HepG2 (cell line): ENCODE results near the gene CHCT1. TPM values are rescaled to one million over a fixed set of nuclear protein-coding genes. Genes with fewer than 3 reads are reported as not detected.
A peak's percentile ranks its signal among the peaks of the same experiment; 100 is the strongest.

Source experiments
- AGO2 ChIP-seq: fragments of 200-400 bp; formaldehyde crosslinking; optimal IDR thresholded peaks from 2 replicates; pipeline ENCODE3; 2017; ENCODE audit warnings: mild to moderate bottlenecking, low read depth, low read length, moderate library complexity
- BCL6 ChIP-seq: IDR thresholded peaks from 2 replicates; pipeline ENCODE4 v1.6.1; 2016; ENCODE audit warnings: missing genetic modification reagents, missing compliant biosample characterization
- DR1 ChIP-seq: sonication (generic); formaldehyde crosslinking; IDR thresholded peaks from 2 replicates; pipeline ENCODE4 v1.8.0; 2021; ENCODE audit warnings: mild to moderate bottlenecking, missing genetic modification reagents, inconsistent platforms
- FOXC1 ChIP-seq: sonication (generic); formaldehyde crosslinking; IDR thresholded peaks from 2 replicates; pipeline ENCODE4 v1.8.0; 2022; ENCODE audit warnings: mild to moderate bottlenecking, missing genetic modification reagents, borderline replicate concordance
- FOXK1 ChIP-seq: sonication (generic); formaldehyde crosslinking; IDR thresholded peaks from 2 replicates; pipeline ENCODE4 v1.4.0; 2020; ENCODE audit warnings: low read depth, missing genetic modification reagents, borderline replicate concordance
- MAZ ChIP-seq, 2 experiments: sonication (generic) in 1 of 2; formaldehyde crosslinking in 1 of 2; IDR thresholded peaks; 2 replicates each; pipeline versions ENCODE4 v1.5.0 to v1.6.1; 2012 to 2020; ENCODE audit warnings: low read depth in 2 of 2, mild to moderate bottlenecking in 2 of 2, borderline replicate concordance in 1 of 2, improper control_type of control experiment in 1 of 2, low read length in 1 of 2, missing genetic modification reagents in 1 of 2, moderate library complexity in 1 of 2
- PHB2 ChIP-seq: fragments of 450-650 bp; IDR thresholded peaks from 2 replicates; pipeline ENCODE4 v1.6.1; 2018; ENCODE audit not compliant: partially characterized antibody
- POLR2AphosphoS5 ChIP-seq: IDR thresholded peaks from 2 replicates; pipeline ENCODE4 v1.6.1; 2012; ENCODE audit warnings: low read depth, low read length
- PPARG ChIP-seq: conservative IDR thresholded peaks from 2 replicates; pipeline ENCODE4 v1.6.1; 2016; ENCODE audit warnings: missing biosample characterization, missing genetic modification reagents
- SNAI1 ChIP-seq: sonication (generic); formaldehyde crosslinking; IDR thresholded peaks from 2 replicates; pipeline ENCODE4 v1.5.0; 2020; ENCODE audit warnings: mild to moderate bottlenecking, missing genetic modification reagents, borderline replicate concordance
- ZC3H13 ChIP-seq: sonication (generic); formaldehyde crosslinking; IDR thresholded peaks from 2 replicates; pipeline ENCODE4 v1.8.1; 2023; ENCODE audit warnings: mild to moderate bottlenecking, missing genetic modification reagents, moderate library complexity
- ZFP62 ChIP-seq: sonication (generic); formaldehyde crosslinking; IDR thresholded peaks from 2 replicates; pipeline ENCODE4 v1.4.0; 2020; ENCODE audit warnings: missing genetic modification reagents
- ZNF232 ChIP-seq: sonication (generic); formaldehyde crosslinking; IDR thresholded peaks from 2 replicates; pipeline ENCODE4 v1.4.0; 2020; ENCODE audit warnings: missing genetic modification reagents, borderline replicate concordance
- ZNF44 ChIP-seq: sonication (generic); formaldehyde crosslinking; IDR thresholded peaks from 2 replicates; pipeline ENCODE4 v1.5.1; 2020; ENCODE audit warnings: mild to moderate bottlenecking, missing genetic modification reagents
- ZNF567 ChIP-seq: sonication (generic); formaldehyde crosslinking; IDR thresholded peaks from 2 replicates; pipeline ENCODE4 v1.8.1; 2023; ENCODE audit warnings: mild to moderate bottlenecking, missing genetic modification reagents, borderline replicate concordance
- polyA plus RNA-seq, 8 experiments: library from polyadenylated mRNA; depleted of rRNA in 3 of 8; stranded (reverse) in 7 of 8; unstranded in 1 of 8; fragments of >200 nt; fragmentation: Illumina TruSeq in 4 of 8; extraction: Trizol in 4 of 8; gene quantifications; 2 replicates each; pipeline versions ENCODE4 v1.2.1 to v1.2.3, GENCODE V29; 2011 to 2016; ENCODE audit warnings: low read depth in 4 of 8, missing spikeins in 1 of 8, mixed read lengths in 1 of 8; ENCODE audit not compliant: insufficient read depth in 1 of 8
- total RNA-seq, 5 experiments: library from RNA; depleted of rRNA; stranded (reverse); fragments of >200 nt; fragmentation: Illumina TruSeq; extraction: Trizol; gene quantifications; 2 replicates each; pipeline ENCODE4 v1.2.3, GENCODE V29; 2016; ENCODE audit warnings: low read depth in 1 of 5
- TF ChIP-seq, protein P1 (sequence below): sonication (generic); formaldehyde crosslinking; IDR thresholded peaks from 2 replicates; pipeline ENCODE4 v1.4.0; 2020; ENCODE audit warnings: missing genetic modification reagents
- TF ChIP-seq, protein P2 (sequence below): fragments of 450-650 bp; IDR thresholded peaks from 2 replicates; pipeline ENCODE4 v1.6.1; 2016
- TF ChIP-seq, protein P3 (sequence below): sonication (generic); formaldehyde crosslinking; IDR thresholded peaks from 2 replicates; pipeline ENCODE4 v1.5.0; 2020; ENCODE audit warnings: missing genetic modification reagents
- TF ChIP-seq, protein P4 (sequence below): sonication (generic); formaldehyde crosslinking; IDR thresholded peaks from 2 replicates; pipeline ENCODE4 v1.4.0; 2020; ENCODE audit warnings: missing genetic modification reagents, borderline replicate concordance

Gene CHCT1
- total and polyA plus RNA-seq, 2 of the 13 experiments (the other 11 are each of a cell fraction or from before 2014, with no cell fraction given), result not detected

DNA sequence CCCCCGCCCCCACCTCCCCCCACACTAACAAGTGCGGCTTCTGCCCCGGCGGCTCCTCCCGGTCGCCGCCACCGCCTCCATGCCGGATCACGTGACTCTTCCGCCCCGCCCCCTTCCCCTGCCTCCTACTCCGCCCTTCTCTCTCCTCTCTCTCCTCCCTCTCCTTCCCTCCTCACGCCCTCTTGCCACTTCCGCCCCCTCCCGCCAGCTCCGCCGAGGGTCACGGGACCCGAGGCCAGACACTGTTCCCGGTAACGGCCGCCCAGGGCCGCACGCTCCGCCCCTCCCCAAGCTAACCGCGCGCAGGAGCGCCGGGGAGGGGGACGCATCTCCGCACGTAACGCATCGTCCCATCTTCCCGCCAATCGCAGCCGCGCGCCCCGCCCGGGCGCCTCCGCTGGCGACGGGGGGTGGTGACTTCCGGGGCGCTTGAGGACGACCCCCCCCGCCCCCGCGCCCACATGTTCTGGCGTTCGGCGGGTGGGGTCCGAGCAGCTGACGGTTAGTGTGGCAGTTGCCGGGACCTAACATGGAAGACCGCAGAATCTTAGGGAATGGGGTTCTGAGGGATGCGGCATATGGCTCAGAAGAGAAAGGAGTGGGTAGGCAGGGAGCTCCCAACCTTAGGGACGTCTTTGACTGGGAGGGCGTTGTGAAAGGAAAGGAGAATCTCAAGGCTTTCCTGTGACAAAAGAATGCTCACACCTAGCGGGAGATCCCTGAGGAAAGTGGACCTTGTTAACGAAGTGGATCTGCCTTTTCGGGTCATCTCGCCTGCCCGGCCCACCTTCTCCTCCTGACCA lies 30.0 kb upstream of the CHCT1 start, which contains the start of gene USP32 (continued):
- TF ChIP-seq, protein P1, sequence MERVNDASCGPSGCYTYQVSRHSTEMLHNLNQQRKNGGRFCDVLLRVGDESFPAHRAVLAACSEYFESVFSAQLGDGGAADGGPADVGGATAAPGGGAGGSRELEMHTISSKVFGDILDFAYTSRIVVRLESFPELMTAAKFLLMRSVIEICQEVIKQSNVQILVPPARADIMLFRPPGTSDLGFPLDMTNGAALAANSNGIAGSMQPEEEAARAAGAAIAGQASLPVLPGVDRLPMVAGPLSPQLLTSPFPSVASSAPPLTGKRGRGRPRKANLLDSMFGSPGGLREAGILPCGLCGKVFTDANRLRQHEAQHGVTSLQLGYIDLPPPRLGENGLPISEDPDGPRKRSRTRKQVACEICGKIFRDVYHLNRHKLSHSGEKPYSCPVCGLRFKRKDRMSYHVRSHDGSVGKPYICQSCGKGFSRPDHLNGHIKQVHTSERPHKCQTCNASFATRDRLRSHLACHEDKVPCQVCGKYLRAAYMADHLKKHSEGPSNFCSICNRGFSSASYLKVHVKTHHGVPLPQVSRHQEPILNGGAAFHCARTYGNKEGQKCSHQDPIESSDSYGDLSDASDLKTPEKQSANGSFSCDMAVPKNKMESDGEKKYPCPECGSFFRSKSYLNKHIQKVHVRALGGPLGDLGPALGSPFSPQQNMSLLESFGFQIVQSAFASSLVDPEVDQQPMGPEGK, result peak; percentile 100
- 0 out of 2 replicates have a peak, but pooled peaks have one; percentile 69 for TF ChIP-seq ZNF44
- TF ChIP-seq AGO2, result no peak
- 0 out of 2 replicates have a peak, but pooled peaks have one; percentile 31 for TF ChIP-seq PPARG (CRISPR knock-in tag)
- TF ChIP-seq PHB2, result no peak
- TF ChIP-seq DR1 (CRISPR knock-in tag), result peak; percentile 90
- TF ChIP-seq, protein P2, sequence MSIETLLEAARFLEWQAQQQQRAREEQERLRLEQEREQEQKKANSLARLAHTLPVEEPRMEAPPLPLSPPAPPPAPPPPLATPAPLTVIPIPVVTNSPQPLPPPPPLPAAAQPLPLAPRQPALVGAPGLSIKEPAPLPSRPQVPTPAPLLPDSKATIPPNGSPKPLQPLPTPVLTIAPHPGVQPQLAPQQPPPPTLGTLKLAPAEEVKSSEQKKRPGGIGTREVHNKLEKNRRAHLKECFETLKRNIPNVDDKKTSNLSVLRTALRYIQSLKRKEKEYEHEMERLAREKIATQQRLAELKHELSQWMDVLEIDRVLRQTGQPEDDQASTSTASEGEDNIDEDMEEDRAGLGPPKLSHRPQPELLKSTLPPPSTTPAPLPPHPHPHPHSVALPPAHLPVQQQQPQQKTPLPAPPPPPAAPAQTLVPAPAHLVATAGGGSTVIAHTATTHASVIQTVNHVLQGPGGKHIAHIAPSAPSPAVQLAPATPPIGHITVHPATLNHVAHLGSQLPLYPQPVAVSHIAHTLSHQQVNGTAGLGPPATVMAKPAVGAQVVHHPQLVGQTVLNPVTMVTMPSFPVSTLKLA, result peak; percentile 85
- TF ChIP-seq POLR2AphosphoS5, result peak; percentile 87
- TF ChIP-seq FOXK1 (CRISPR knock-in tag), result peak; percentile 13; the same call in 1 of the 2 replicates
- TF ChIP-seq, protein P3, sequence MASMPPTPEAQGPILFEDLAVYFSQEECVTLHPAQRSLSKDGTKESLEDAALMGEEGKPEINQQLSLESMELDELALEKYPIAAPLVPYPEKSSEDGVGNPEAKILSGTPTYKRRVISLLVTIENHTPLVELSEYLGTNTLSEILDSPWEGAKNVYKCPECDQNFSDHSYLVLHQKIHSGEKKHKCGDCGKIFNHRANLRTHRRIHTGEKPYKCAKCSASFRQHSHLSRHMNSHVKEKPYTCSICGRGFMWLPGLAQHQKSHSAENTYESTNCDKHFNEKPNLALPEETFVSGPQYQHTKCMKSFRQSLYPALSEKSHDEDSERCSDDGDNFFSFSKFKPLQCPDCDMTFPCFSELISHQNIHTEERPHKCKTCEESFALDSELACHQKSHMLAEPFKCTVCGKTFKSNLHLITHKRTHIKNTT (CRISPR knock-in tag), result no peak
- TF ChIP-seq ZC3H13 (CRISPR knock-in tag), result peak; percentile 95; the same call in 1 of the 2 replicates
- TF ChIP-seq ZNF567 (CRISPR knock-in tag), result peak; percentile 95
- no peak for TF ChIP-seq ZFP62 (CRISPR knock-in tag)
- TF ChIP-seq, protein P4, sequence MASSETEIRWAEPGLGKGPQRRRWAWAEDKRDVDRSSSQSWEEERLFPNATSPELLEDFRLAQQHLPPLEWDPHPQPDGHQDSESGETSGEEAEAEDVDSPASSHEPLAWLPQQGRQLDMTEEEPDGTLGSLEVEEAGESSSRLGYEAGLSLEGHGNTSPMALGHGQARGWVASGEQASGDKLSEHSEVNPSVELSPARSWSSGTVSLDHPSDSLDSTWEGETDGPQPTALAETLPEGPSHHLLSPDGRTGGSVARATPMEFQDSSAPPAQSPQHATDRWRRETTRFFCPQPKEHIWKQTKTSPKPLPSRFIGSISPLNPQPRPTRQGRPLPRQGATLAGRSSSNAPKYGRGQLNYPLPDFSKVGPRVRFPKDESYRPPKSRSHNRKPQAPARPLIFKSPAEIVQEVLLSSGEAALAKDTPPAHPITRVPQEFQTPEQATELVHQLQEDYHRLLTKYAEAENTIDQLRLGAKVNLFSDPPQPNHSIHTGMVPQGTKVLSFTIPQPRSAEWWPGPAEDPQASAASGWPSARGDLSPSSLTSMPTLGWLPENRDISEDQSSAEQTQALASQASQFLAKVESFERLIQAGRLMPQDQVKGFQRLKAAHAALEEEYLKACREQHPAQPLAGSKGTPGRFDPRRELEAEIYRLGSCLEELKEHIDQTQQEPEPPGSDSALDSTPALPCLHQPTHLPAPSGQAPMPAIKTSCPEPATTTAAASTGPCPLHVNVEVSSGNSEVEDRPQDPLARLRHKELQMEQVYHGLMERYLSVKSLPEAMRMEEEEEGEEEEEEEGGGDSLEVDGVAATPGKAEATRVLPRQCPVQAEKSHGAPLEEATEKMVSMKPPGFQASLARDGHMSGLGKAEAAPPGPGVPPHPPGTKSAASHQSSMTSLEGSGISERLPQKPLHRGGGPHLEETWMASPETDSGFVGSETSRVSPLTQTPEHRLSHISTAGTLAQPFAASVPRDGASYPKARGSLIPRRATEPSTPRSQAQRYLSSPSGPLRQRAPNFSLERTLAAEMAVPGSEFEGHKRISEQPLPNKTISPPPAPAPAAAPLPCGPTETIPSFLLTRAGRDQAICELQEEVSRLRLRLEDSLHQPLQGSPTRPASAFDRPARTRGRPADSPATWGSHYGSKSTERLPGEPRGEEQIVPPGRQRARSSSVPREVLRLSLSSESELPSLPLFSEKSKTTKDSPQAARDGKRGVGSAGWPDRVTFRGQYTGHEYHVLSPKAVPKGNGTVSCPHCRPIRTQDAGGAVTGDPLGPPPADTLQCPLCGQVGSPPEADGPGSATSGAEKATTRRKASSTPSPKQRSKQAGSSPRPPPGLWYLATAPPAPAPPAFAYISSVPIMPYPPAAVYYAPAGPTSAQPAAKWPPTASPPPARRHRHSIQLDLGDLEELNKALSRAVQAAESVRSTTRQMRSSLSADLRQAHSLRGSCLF (CRISPR knock-in tag), result no peak
- TF ChIP-seq SNAI1 (CRISPR knock-in tag), result no peak
- TF ChIP-seq BCL6, result peak; percentile 60; the same call in 1 of the 2 replicates
- TF ChIP-seq ZNF232 (CRISPR knock-in tag), result peak; percentile 70; the same call in 1 of the 2 replicates
- peak; percentile 91 for TF ChIP-seq FOXC1 (CRISPR knock-in tag)
- peak; percentile 98 for TF ChIP-seq MAZ (IDR thresholded peaks at IDR 0.05; ENCODE audit: borderline replicate concordance, low read depth, low read length)
- peak; percentile 99 for TF ChIP-seq MAZ (CRISPR knock-in tag; IDR thresholded peaks at IDR 0.05; ENCODE audit: low read depth)
